ENCODE results near the gene SLC23A1.
"Not testable (repeated sequence)": the region's sequence is repeated elsewhere in the genome, so short reads cannot be mapped to it uniquely, and the experiment has no call there.

SLC23A1 gene

GRCh38 chr5:139369181-139369580, 13.9 kb downstream of the SLC23A1 start:
- DNase-seq (ENCODE audit: low read depth), result peak; percentile 11

- no peak for DNase-seq (ENCODE audit: low read depth)
Measured at GRCh38 chr5:139368613-139369012, 14.5 kb downstream of the SLC23A1 start.

GRCh38 chr5:139364466-139364865, 18.6 kb downstream of the SLC23A1 start:
- no peak for DNase-seq (ENCODE audit: low read depth)

- no peak for DNase-seq (ENCODE audit: low read depth)
Measured at GRCh38 chr5:139363937-139364336, 19.2 kb downstream of the SLC23A1 start.

GRCh38 chr5:139361835-139362429, 21.2 kb downstream of the SLC23A1 start:
- DNase-seq (ENCODE audit: low read depth), result no peak

- DNase-seq (ENCODE audit: low read depth), result no peak
Measured at GRCh38 chr5:139360384-139360783, 22.7 kb downstream of the SLC23A1 start.

GRCh38 chr5:139358064-139358463, 25.0 kb downstream of the SLC23A1 start:
- no peak for DNase-seq (ENCODE audit: low read depth)

GRCh38 chr5:139355900-139356299, 27.2 kb downstream of the SLC23A1 start:
- DNase-seq (ENCODE audit: low read depth), result not testable (repeated sequence)

GRCh38 chr5:139354186-139354585, 28.9 kb downstream of the SLC23A1 start:
- no peak for DNase-seq (ENCODE audit: low read depth)

GRCh38 chr5:139347863-139348262, 35.2 kb downstream of the SLC23A1 start:
- not testable (repeated sequence) for DNase-seq (ENCODE audit: low read depth)

GRCh38 chr5:139345442-139345841, 37.7 kb downstream of the SLC23A1 start:
- not testable (repeated sequence) for DNase-seq (ENCODE audit: low read depth)

GRCh38 chr5:139344177-139344576, 38.9 kb downstream of the SLC23A1 start:
- no peak for DNase-seq (ENCODE audit: low read depth)

- no peak for DNase-seq (ENCODE audit: low read depth)
Measured at GRCh38 chr5:139343476-139343875, 39.6 kb downstream of the SLC23A1 start.

- no peak for DNase-seq (ENCODE audit: low read depth)
Measured at GRCh38 chr5:139342423-139342723, 40.7 kb downstream of the SLC23A1 start.

- DNase-seq (ENCODE audit: low read depth), result peak; percentile 77
Measured at GRCh38 chr5:139341689-139342422, 41.2 kb downstream of the SLC23A1 start, which contains the start of gene PAIP2. Gene PAIP2 (plus strand): TSS chr5:139341854. CDS start chr5:139363785, 21,931 bp downstream.

GRCh38 chr5:139341187-139341688, 41.9 kb downstream of the SLC23A1 start:
- DNase-seq (ENCODE audit: low read depth), result no peak

GRCh38 chr5:139340051-139340450, 43.0 kb downstream of the SLC23A1 start:
- no peak for DNase-seq (ENCODE audit: low read depth)

GRCh38 chr5:139335811-139336210, 47.3 kb downstream of the SLC23A1 start:
- no peak for DNase-seq (ENCODE audit: low read depth)

Data from HS-27A (cell line).